ENCODE results near the gene CCL3.

- no peak for TF ChIP-seq CTCF (conservative IDR thresholded peaks at IDR 0.05; ENCODE audit: low read depth, low read length)
- TF ChIP-seq EZH2phosphoT487 (IDR thresholded peaks at IDR 0.05; ENCODE audit: borderline replicate concordance, low read length), result no peak
- no peak for TF ChIP-seq EZH2 (IDR thresholded peaks at IDR 0.05; ENCODE audit: low read length, unreplicated experiment)
Observed at GRCh38 chr17:36128411-36128978, 38.6 kb upstream of the CCL3 start.

All from PC-3 (cell line).